PFSK-1 (cell line): ENCODE data around the gene LAMA1.

Experiments
- FOXP2 ChIP-seq: optimal IDR thresholded peaks from 2 replicates; pipeline ENCODE3; 2011; ENCODE audit warnings: borderline replicate concordance, control low read depth, inconsistent platforms; ENCODE audit not compliant: insufficient read depth; ENCODE audit errors: extremely low read length, extremely low read depth
- POLR2AphosphoS5 ChIP-seq: IDR thresholded peaks from 2 replicates; pipeline ENCODE4 v1.6.1; 2012; ENCODE audit warnings: low read depth, mild to moderate bottlenecking, control low read depth, low read length, moderate library complexity
- REST ChIP-seq, 2 experiments: IDR thresholded peaks; 2 replicates each; pipeline versions ENCODE4 v1.6.1 to v1.8.0; 2011 to 2012; ENCODE audit warnings: low read depth in 2 of 2, low read length in 2 of 2, control low read depth in 1 of 2, inconsistent platforms in 1 of 2, mild to moderate bottlenecking in 1 of 2, moderate library complexity in 1 of 2; ENCODE audit not compliant: insufficient read depth in 1 of 2
- SIN3A ChIP-seq: IDR thresholded peaks from 2 replicates; pipeline ENCODE4 v1.6.1; 2012; ENCODE audit warnings: mild to moderate bottlenecking, low read length, moderate library complexity, borderline replicate concordance; ENCODE audit not compliant: insufficient read depth
- TAF1 ChIP-seq: IDR thresholded peaks from 2 replicates; pipeline ENCODE4 v1.6.1; 2012; ENCODE audit warnings: low read length, control low read depth, borderline replicate concordance; ENCODE audit not compliant: insufficient read depth

The LAMA1 gene

GRCh38 chr18:6923220-6923619 lies 194.4 kb downstream of the LAMA1 start:
- no peak for TF ChIP-seq FOXP2
- no peak for TF ChIP-seq REST (IDR thresholded peaks at IDR 0.05; ENCODE audit: insufficient read depth in 1 of 2, low read depth in 2 of 2, low read length in 2 of 2)
- no peak for TF ChIP-seq POLR2AphosphoS5
- TF ChIP-seq TAF1, result no peak
- no peak for TF ChIP-seq SIN3A

- TF ChIP-seq POLR2AphosphoS5 (no peak), SIN3A (no peak), TAF1 (no peak), FOXP2 (no peak)
These were observed 196.0 kb downstream of the LAMA1 start for GRCh38 chr18:6921571-6921970.

- TF ChIP-seq POLR2AphosphoS5, result no peak
- TF ChIP-seq TAF1, result no peak
- no peak for TF ChIP-seq REST (IDR thresholded peaks at IDR 0.05; ENCODE audit: insufficient read depth in 1 of 2, low read depth in 2 of 2, low read length in 2 of 2)
- no peak for TF ChIP-seq SIN3A
- TF ChIP-seq FOXP2, result no peak
These were observed 197.3 kb downstream of the LAMA1 start for GRCh38 chr18:6920099-6920955.

GRCh38 chr18:6917072-6917471 lies 200.5 kb downstream of the LAMA1 start:
- TF ChIP-seq SIN3A, result no peak
- TF ChIP-seq FOXP2, result no peak
- no peak for TF ChIP-seq REST (IDR thresholded peaks at IDR 0.05; ENCODE audit: insufficient read depth in 1 of 2, low read depth in 2 of 2, low read length in 2 of 2)
- TF ChIP-seq POLR2AphosphoS5, result no peak
- TF ChIP-seq TAF1, result no peak

- TF ChIP-seq FOXP2, result no peak
- TF ChIP-seq SIN3A, result no peak
- no peak for TF ChIP-seq TAF1
- TF ChIP-seq REST (IDR thresholded peaks at IDR 0.05; ENCODE audit: insufficient read depth in 1 of 2, low read depth in 2 of 2, low read length in 2 of 2), result no peak
- TF ChIP-seq POLR2AphosphoS5, result no peak
These were observed 216.2 kb downstream of the LAMA1 start for GRCh38 chr18:6901286-6901926.
